ENCODE data around the gene CKLF.
A peak's percentile ranks its signal among the peaks of the same experiment; 100 is the strongest.

The CKLF gene

GRCh38 chr16:66544016-66544757, 8.2 kb upstream of the CKLF start:
- Mint-ChIP-seq H3K36me3 (ENCODE audit: low read depth) (peaks cover 15% of the 10 kb centered on the region), H3K4me1 (ENCODE audit: low read depth) (peaks cover 42% of the 10 kb centered on the region), H3K9me3 (no peaks in the 10 kb centered on the region), H3K27me3 (ENCODE audit: low read depth) (no peaks in the 10 kb centered on the region), H3K27ac (peak overlapping the region; percentile 16), H3K4me3 (no peak overlapping the region)
- no peak for DNase-seq (ENCODE audit: low spot score)

GRCh38 chr16:66547101-66547989, 5.0 kb upstream of the CKLF start:
- peaks cover 42% of the 10 kb centered on the region for H3K4me1 Mint-ChIP-seq (ENCODE audit: low read depth)
- H3K36me3 Mint-ChIP-seq (ENCODE audit: low read depth) = peaks cover 11% of the 10 kb centered on the region
- H3K27me3 Mint-ChIP-seq (ENCODE audit: low read depth) = no peaks in the 10 kb centered on the region
- no peak for DNase-seq (ENCODE audit: low spot score)
- H3K4me3 Mint-ChIP-seq = no peak overlapping the region
- H3K27ac Mint-ChIP-seq = peak overlapping the region; percentile 38
- no peaks in the 10 kb centered on the region for H3K9me3 Mint-ChIP-seq

GRCh38 chr16:66548068-66548467, 4.3 kb upstream of the CKLF start:
- peak overlapping the region; percentile 80 for H3K27ac Mint-ChIP-seq
- H3K36me3 Mint-ChIP-seq (ENCODE audit: low read depth) = peaks cover 16% of the 10 kb centered on the region
- no peaks in the 10 kb centered on the region for H3K9me3 Mint-ChIP-seq
- H3K4me1 Mint-ChIP-seq (ENCODE audit: low read depth) = peaks cover 41% of the 10 kb centered on the region
- no peaks in the 10 kb centered on the region for H3K27me3 Mint-ChIP-seq (ENCODE audit: low read depth)
- DNase-seq (ENCODE audit: low spot score) = no peak
- peak overlapping the region; percentile 74 for H3K4me3 Mint-ChIP-seq

GRCh38 chr16:66548868-66549267, 3.5 kb upstream of the CKLF start:
- DNase-seq (ENCODE audit: low spot score) = no peak
- Mint-ChIP-seq H3K27me3 (ENCODE audit: low read depth) (no peaks in the 10 kb centered on the region), H3K4me3 (peak overlapping the region; percentile 74), H3K4me1 (ENCODE audit: low read depth) (peaks cover 48% of the 10 kb centered on the region), H3K9me3 (no peaks in the 10 kb centered on the region), H3K36me3 (ENCODE audit: low read depth) (peaks cover 23% of the 10 kb centered on the region), H3K27ac (peak overlapping the region; percentile 80)

- DNase-seq (ENCODE audit: low spot score) = peak; percentile 80
- peak within 1 kb of the TSS; percentile 98 for H3K4me3 Mint-ChIP-seq
- no peaks in the 10 kb centered on the region for H3K27me3 Mint-ChIP-seq (ENCODE audit: low read depth)
- H3K9me3 Mint-ChIP-seq = no peaks in the 10 kb centered on the region
- H3K36me3 Mint-ChIP-seq (ENCODE audit: low read depth) = peaks cover 26% of the 10 kb centered on the region
- H3K4me1 Mint-ChIP-seq (ENCODE audit: low read depth) = peaks cover 51% of the 10 kb centered on the region
- peak within 1 kb of the TSS; percentile 84 for H3K27ac Mint-ChIP-seq
Observed at GRCh38 chr16:66549284-66550131, 2.9 kb upstream of the CKLF start, which contains the start of gene TK2. TSS of gene TK2 (minus strand) at chr16:66550122. CDS start at chr16:66550061, 61 bp downstream.

GRCh38 chr16:66551348-66551759, 1.0 kb upstream of the CKLF start:
- Mint-ChIP-seq H3K4me1 (ENCODE audit: low read depth) (peaks cover 68% of the 10 kb centered on the region), H3K27me3 (ENCODE audit: low read depth) (no peaks in the 10 kb centered on the region), H3K36me3 (ENCODE audit: low read depth) (peaks cover 39% of the 10 kb centered on the region), H3K9me3 (no peaks in the 10 kb centered on the region), H3K27ac (peak overlapping the region; percentile 92), H3K4me3 (peak overlapping the region; percentile 98)
- peak; percentile 63 for DNase-seq (ENCODE audit: low spot score)

GRCh38 chr16:66551788-66552285, 539 bp upstream of the CKLF start:
- DNase-seq (ENCODE audit: low spot score) = no peak
- no peaks in the 10 kb centered on the region for H3K27me3 Mint-ChIP-seq (ENCODE audit: low read depth)
- H3K4me3 Mint-ChIP-seq = peak overlapping the region; percentile 98
- no peaks in the 10 kb centered on the region for H3K9me3 Mint-ChIP-seq
- H3K27ac Mint-ChIP-seq = peak overlapping the region; percentile 92
- H3K4me1 Mint-ChIP-seq (ENCODE audit: low read depth) = peaks cover 69% of the 10 kb centered on the region
- H3K36me3 Mint-ChIP-seq (ENCODE audit: low read depth) = peaks cover 40% of the 10 kb centered on the region

GRCh38 chr16:66553223-66553622, 847 bp downstream of the CKLF start:
- Mint-ChIP-seq H3K4me3 (peak overlapping the region; percentile 98), H3K4me1 (ENCODE audit: low read depth) (peaks cover 65% of the 10 kb centered on the region), H3K36me3 (ENCODE audit: low read depth) (peaks cover 42% of the 10 kb centered on the region), H3K27me3 (ENCODE audit: low read depth) (no peaks in the 10 kb centered on the region), H3K27ac (peak overlapping the region; percentile 92), H3K9me3 (no peaks in the 10 kb centered on the region)
- no peak for DNase-seq (ENCODE audit: low spot score)

- Mint-ChIP-seq H3K9me3 (no peaks in the 10 kb centered on the region), H3K4me1 (ENCODE audit: low read depth) (peaks cover 65% of the 10 kb centered on the region), H3K27ac (no peak overlapping the region), H3K36me3 (ENCODE audit: low read depth) (peaks cover 49% of the 10 kb centered on the region), H3K4me3 (peak overlapping the region; percentile 98), H3K27me3 (ENCODE audit: low read depth) (no peaks in the 10 kb centered on the region)
- DNase-seq (ENCODE audit: low spot score) = no peak
Observed at GRCh38 chr16:66554021-66554420, 1.6 kb downstream of the CKLF start.

GRCh38 chr16:66554495-66554894, 2.1 kb downstream of the CKLF start:
- Mint-ChIP-seq H3K4me3 (peak overlapping the region; percentile 98), H3K9me3 (no peaks in the 10 kb centered on the region), H3K36me3 (ENCODE audit: low read depth) (peaks cover 52% of the 10 kb centered on the region), H3K27me3 (ENCODE audit: low read depth) (no peaks in the 10 kb centered on the region), H3K27ac (no peak overlapping the region), H3K4me1 (ENCODE audit: low read depth) (peaks cover 66% of the 10 kb centered on the region)
- no peak for DNase-seq (ENCODE audit: low spot score)

GRCh38 chr16:66560107-66560506, 7.7 kb downstream of the CKLF start:
- peaks cover 61% of the 10 kb centered on the region for H3K36me3 Mint-ChIP-seq (ENCODE audit: low read depth)
- H3K4me3 Mint-ChIP-seq = peak overlapping the region; percentile 13

GRCh38 chr16:66561381-66562080, 9.2 kb downstream of the CKLF start:
- H3K36me3 Mint-ChIP-seq (ENCODE audit: low read depth) = peaks cover 60% of the 10 kb centered on the region
- H3K27me3 Mint-ChIP-seq (ENCODE audit: low read depth) = no peaks in the 10 kb centered on the region
- H3K4me1 Mint-ChIP-seq (ENCODE audit: low read depth) = peaks cover 64% of the 10 kb centered on the region

More at GRCh38 chr16:66560107-66560506, 7.7 kb downstream of the CKLF start:
- Mint-ChIP-seq H3K9me3 (no peaks in the 10 kb centered on the region), H3K27ac (peak overlapping the region; percentile 46), H3K27me3 (ENCODE audit: low read depth) (no peaks in the 10 kb centered on the region), H3K4me1 (ENCODE audit: low read depth) (peaks cover 77% of the 10 kb centered on the region)
- no peak for DNase-seq (ENCODE audit: low spot score)

GRCh38 chr16:66562409-66562808, 10.0 kb downstream of the CKLF start:
- no peaks in the 10 kb centered on the region for H3K27me3 Mint-ChIP-seq (ENCODE audit: low read depth)
- peaks cover 67% of the 10 kb centered on the region for H3K36me3 Mint-ChIP-seq (ENCODE audit: low read depth)
- no peaks in the 10 kb centered on the region for H3K9me3 Mint-ChIP-seq
- H3K4me3 Mint-ChIP-seq = peak overlapping the region; percentile 51
- peaks cover 65% of the 10 kb centered on the region for H3K4me1 Mint-ChIP-seq (ENCODE audit: low read depth)
- DNase-seq (ENCODE audit: low spot score) = no peak
- H3K27ac Mint-ChIP-seq = peak overlapping the region; percentile 75

More at GRCh38 chr16:66561381-66562080, 9.2 kb downstream of the CKLF start:
- peak overlapping the region; percentile 85 for H3K27ac Mint-ChIP-seq
- no peaks in the 10 kb centered on the region for H3K9me3 Mint-ChIP-seq
- H3K4me3 Mint-ChIP-seq = peak overlapping the region; percentile 55
- no peak for DNase-seq (ENCODE audit: low spot score)

Data from T-helper 2 cell treated with Interferon-gamma antibody and Interleukin-4, amounts not matched to agents 5 μg/mL and 100 μg/mL, for 36 hours (primary cell).